GM21360 (cell line): ENCODE results near the gene ECT2.
A peak's percentile ranks its signal among the peaks of the same experiment; 100 is the strongest.
"Not testable (repeated sequence)": the region's sequence is repeated elsewhere in the genome, so short reads cannot be mapped to it uniquely, and the experiment has no call there.

Source experiments
- ATAC-seq: cut with Tn5 transposase; IDR thresholded peaks from one replicate; pipeline ENCODE4 v1.9.1; 2021; ENCODE audit warnings: mild to moderate bottlenecking, moderate library complexity; ENCODE audit not compliant: unreplicated experiment

Gene ECT2, protein sequence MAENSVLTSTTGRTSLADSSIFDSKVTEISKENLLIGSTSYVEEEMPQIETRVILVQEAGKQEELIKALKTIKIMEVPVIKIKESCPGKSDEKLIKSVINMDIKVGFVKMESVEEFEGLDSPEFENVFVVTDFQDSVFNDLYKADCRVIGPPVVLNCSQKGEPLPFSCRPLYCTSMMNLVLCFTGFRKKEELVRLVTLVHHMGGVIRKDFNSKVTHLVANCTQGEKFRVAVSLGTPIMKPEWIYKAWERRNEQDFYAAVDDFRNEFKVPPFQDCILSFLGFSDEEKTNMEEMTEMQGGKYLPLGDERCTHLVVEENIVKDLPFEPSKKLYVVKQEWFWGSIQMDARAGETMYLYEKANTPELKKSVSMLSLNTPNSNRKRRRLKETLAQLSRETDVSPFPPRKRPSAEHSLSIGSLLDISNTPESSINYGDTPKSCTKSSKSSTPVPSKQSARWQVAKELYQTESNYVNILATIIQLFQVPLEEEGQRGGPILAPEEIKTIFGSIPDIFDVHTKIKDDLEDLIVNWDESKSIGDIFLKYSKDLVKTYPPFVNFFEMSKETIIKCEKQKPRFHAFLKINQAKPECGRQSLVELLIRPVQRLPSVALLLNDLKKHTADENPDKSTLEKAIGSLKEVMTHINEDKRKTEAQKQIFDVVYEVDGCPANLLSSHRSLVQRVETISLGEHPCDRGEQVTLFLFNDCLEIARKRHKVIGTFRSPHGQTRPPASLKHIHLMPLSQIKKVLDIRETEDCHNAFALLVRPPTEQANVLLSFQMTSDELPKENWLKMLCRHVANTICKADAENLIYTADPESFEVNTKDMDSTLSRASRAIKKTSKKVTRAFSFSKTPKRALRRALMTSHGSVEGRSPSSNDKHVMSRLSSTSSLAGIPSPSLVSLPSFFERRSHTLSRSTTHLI

DNA sequence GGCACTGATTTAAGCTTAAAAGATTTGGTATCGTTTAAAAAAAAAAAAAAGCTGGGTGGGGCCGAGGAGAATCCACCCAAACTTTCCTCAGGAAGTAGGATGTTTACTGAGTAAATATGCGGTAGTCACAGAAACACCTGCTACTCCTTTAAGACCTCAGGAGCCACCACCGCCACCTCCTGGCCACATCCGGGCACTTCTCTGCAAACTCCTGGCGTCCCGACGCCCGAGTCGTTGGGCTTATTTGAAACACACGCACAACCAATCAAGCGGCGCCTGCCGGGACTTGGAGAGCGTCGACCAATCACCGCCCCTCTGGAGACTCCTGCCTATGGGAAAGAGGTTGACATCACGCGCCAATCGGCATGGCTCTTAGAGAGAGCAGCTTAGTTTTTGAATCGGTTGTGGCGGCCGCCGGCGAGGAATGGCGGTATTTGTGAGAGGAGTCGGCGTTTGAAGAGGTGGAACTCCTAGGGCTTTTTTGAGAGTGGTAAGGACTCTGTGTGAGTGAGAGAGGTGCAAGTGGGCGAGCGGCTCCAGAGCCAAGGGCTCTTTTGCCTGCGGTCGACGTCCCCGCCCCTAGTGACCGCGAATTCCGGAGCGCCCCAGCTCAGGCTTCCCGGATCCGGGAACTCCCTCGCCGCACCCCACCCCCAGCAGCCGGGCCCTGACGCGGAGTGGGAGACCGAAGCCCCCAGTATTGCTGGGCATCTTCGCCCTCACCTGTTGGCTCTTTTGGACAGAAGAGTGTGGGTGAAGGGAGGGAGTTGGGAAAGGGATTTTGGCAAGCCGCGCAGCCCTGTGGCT, at the start of gene ECT2:
ECT2 (plus strand) TSS at position 359 of the 807 bp plus-strand sequence. CDS start 3,805 bp downstream, outside the sequence.
- ATAC-seq: peak; percentile 98

DNA sequence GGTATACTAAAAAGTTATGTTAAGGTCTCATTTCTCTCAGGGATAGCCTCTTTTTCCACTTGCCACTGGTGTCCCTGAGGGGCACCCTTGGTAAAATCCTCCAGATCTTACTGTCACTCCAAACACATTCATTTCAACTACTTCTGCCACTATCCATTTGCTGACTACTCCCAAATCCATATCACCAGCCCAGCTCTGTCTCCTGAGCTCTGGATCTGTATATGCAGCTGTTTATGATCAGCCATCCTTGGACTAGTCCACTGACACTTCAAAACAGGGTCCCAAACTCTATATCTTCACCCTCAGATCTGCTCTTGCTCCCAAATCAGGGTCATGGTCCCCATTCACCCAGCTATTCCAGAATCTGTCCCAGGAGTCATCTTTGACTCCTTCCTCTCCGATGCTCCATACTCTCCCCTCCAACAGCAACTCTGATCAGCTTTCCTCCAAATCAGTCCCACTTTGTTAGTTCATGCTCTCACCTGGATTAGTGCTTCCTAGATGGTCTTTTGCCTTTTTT, 49.5 kb upstream of the ECT2 start:
- ATAC-seq: no peak

DNA sequence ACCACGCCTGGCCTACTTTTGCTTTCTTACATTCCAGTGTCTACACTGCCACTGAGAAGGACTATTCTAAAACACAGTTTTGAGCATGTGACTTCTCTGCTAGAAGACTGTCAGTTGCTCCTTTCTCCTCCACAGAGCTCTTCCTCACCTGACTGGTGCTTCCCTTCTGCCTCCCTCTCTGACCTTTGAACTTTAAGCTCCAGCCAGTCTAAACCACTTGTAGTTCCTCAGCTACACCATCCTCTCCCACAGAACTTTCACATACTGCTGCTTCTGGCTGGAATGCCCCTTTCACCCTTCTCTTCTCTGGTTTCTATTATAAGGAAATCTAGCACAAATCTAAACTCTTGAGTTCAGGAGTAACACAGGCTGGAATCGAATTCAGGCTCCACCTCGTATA, 48.8 kb upstream of the ECT2 start:
- ATAC-seq: no peak

DNA sequence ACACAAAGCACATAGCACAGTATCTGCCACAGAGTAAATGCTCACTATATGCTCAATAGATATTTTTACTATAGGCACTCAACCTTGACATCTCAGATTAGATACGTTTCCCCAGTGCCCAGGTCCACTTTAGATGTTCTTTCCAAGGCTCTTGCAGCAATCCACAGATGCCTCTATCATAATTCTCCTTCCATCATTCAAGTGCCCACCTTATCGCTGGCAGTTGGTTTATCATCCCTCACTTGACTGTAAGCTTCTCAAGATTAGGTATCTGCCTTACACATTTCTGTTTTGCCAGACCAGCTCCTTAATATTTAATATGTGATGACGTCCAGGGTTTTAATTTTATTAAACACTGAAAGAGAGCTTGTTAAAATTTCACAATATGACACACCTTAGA, 48.3 kb upstream of the ECT2 start:
- ATAC-seq: no peak

DNA sequence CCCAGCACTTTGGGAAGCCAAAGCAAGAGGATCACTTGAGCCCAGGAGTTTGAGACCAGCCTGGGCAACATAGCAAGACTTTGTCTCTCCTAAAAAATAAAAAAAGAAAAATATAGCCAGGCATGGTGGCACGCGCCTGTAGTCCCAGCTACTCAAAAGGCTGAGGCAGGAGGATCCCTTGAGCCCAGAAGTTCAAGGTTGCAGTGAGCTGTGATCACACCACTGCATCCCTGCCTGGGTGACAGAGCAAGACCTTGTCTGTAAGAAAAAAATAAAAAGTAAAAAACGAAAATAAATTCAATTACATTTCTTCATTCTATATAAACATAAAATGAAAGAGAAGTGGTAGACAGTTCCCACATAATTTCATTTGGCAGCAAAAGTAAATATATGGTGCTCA, 47.8 kb upstream of the ECT2 start:
- not testable (repeated sequence) for ATAC-seq

DNA sequence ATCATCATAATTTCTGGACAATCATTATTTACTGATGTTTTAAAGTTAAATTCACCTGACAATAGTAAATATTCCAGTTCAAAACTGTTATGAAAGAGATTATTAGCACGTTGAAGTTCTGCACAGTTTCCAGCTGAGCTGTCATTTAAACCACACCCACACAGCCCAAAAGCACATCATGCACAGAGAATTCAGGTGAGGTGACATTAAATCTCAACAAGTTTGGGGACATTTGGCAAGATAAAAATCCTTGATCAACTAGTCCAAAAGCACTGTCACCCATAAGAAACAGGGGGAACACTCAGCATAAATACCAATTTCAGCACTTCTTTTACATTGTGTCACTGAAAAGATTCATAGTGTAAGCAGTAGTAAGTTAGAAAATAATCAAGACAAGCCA, 46.5 kb upstream of the ECT2 start:
- no peak for ATAC-seq

DNA sequence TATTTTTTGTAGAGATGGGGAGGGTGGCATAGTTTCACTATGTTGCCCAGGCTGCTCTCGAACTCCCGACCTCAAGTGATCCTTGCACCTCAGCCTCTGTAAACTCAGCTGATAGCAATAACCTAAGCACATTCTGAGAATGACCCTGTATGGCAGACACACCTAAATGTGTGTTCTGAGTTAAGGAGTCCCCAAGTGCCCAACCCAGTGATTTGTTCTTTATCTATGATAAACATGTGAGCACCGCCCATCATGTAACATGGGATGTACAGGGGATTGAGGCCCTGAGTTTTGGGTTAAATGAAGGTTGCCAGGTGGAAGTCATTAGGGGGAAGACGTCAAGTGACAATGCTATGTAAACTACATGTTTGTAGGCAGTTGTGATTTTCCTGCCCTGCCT, 45.4 kb upstream of the ECT2 start:
- ATAC-seq: no peak

DNA sequence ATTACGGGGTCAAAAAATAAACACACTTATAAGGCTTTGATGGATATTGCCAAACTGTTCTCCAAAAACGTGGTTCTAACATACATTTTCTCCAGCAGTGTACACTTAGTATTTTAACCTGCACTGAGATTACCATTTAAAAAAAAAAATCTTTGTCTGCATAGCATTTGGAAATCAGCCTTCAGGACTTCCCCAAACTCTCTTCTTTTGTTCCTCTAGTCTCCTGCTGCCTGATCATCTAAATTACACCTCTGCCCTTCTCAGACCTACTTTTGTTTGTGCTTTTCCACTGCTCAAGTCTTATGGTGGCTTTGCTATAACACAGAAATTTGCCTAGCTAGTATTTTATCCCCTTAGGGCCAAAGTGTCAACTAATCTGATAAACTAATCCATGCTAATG, 43.5 kb upstream of the ECT2 start:
- no peak for ATAC-seq

DNA sequence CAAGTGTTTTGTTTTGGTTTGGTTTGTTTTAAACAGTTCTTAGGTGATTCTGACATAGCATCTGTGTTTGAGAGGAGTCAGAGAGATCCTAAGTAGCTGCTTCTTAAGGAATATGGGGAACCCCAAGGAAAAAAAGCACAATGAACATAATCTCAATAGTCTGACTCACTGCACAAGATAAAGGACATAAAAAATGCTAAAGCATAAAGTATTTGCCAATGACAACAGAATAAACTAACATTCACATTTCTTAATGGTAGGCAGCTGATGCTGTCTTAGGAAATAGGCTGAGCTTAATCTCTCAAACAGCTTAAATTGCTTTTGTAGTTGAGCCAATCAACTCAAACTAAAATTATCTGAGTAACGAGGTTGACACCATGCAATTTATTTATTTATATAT, 42.6 kb upstream of the ECT2 start:
- no peak for ATAC-seq

DNA sequence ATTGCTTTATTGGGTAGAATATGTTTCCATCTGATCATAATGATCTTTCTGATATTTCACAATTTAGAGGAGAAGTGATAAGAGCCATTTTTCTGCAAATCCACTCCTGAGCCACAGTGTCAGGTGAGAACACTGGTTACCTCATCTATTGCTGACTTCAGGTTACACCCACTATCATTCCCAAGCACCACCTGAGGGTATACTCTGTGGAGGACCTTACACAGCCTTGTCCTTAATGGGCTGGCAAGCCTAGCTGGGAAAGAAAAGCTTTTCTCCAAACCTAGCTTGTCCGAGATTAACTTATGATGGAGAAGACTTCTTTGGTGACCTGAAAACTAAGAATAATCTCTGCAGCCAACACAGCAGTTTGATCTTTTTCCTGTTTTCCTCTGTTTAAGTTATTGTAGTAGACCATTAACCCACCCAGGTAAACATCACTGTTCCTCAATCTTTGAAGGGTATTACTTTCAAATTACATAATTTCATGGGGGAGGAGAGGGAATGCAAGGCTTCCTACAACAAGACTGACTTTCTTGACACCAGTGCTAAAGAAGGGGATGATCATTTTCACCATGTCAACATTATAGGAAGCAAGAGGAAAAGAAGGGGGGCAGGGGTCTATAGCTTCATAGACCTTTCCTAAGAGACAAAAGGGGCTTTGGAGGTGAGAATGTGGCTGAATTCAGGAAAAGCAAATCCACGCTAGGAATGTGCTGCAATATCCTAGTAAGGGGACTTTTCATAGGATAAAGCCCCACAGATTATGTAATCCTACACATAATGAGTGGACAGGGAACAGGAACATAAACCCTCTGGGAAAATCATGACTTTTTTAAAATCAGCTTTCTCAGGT, 41.4 kb upstream of the ECT2 start:
- ATAC-seq: no peak

DNA sequence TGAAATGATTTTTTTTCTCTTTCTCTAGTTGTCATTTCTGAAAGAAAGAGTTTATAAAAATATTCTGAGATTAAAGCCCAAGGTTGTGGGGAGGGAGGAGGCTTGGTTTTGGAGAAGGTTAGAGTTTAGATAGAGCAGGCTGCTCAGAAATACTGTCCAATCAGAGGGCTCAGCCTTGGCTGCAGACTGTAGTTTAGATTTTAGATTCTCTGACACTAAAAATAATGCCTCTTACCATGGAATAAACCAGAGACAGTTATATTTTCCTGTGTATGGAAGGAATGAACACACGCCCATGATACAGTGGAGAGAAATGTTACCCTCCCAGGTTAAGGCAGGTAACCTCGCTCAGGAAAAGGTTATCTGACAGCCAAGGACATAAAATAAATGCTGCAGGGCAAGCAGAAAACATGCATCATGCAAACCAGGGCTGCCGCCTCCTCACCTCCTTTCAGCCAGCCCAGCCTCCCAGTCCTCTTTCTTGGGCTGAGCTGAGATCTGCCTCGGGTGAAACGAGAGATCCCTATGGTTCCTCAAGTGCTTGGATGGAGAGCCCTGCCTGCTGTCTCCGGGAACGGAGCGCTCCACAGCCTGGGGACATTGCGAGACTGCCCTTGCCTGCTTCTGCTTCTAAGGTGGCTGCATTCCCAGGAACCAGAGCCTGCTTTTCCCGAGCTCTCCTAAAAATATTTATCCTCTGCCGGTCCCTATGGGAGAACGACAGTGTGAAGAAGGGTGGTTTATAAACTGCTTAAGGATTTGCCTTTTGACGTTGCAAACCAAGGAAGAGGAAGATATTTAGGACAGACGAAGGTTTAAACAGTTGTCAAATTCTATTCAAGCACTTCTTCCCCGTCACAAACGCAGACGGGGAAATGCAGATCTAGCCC, 40.5 kb upstream of the ECT2 start:
- peak; percentile 1 for ATAC-seq

DNA sequence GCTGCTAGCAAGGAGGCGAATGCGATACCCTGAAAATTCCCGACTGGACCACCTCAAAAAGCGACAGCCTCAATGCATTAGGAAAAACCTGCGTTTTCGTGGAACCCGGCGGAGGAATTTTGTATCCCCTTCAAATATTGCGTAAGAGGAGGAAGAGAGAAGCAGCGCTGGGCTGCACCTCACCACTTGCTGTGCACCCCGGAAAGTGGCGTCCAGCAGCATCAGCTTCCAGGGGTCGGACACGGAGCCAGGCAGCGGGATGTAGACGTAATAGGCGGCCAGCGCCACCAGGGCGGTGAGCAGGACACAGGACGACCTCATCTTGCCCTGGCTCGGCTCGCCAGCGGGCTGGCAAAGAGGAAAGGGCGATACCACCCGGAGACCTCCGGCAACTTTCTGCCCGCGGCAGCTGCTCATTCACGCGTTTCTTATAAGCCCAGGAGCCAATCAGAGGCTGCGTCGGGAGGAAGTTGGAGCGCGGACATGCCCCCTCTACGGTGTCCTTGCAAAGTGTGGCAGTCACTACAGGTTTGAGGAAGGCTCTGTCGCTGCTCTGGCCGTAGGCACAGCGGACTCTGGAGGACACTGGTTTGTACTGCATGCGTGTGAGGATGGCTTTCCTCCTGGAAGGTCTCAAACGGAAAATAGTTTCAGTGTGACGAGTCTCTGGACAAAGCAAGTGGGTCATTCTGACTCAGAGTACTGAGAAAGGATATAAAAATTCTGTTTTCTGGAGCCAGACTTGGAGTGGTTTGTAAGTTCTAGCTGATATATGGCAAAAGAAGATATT, 39.7 kb upstream of the ECT2 start, which contains the start of gene NCEH1:
NCEH1 (minus strand) TSS at position 404 of the 790 bp plus-strand sequence; CDS start at position 321, 83 bp downstream.
- ATAC-seq: peak; percentile 99

DNA sequence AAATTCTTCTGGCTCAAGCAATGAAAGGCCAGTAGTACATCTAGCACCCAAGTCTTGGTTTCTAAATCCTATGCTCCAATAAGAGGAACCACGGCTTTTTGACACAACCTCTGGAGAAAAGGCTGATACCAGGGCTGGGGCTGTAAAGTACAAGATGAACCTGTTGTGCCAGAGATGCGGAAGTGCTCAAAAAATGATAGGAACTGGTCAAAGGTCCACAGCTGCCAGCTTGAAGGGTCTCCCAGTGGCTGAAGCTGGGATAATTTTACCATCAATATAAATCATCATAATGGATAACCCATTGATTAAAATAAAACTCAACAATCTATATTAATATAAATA, 39.1 kb upstream of the ECT2 start:
- ATAC-seq: peak; percentile 2

DNA sequence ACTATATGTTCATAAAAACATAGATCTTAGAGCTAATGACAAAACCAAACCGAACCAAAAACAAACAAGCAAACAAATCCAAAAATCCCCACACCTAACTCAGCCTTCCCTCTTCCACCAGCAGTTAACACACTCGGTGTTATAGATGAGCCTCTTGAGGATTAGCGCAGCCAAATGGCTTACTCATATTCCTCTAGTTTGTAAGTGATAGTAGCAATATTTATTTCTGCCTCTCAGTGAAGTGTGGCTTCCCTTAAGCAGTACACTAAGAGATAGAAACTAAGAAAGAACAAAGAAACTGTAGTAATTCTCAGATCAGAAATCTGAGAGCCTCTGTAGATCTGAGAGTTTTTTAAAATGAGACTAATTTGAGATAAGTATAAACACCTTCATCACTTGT, 37.2 kb upstream of the ECT2 start:
- no peak for ATAC-seq

DNA sequence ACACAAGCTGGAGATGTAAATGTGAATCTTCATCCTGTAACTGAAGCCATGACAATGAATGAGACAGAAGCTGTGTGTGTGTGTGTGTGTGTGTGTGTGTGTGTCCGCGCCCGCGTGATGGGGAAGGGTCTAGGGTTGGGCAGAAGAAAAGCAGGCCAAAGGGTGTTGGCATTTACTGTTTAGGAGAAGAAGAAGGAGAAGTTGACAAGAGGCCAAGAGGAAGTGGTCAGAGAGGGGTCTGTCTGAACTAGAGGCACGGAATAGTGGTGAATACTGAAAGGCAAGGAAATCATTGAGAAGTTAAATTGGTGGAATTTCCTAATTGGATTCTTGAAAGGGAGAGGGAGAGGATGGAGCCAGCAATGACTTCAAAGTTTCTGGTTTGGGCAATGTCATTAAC, 34.0 kb upstream of the ECT2 start:
- no peak for ATAC-seq

DNA sequence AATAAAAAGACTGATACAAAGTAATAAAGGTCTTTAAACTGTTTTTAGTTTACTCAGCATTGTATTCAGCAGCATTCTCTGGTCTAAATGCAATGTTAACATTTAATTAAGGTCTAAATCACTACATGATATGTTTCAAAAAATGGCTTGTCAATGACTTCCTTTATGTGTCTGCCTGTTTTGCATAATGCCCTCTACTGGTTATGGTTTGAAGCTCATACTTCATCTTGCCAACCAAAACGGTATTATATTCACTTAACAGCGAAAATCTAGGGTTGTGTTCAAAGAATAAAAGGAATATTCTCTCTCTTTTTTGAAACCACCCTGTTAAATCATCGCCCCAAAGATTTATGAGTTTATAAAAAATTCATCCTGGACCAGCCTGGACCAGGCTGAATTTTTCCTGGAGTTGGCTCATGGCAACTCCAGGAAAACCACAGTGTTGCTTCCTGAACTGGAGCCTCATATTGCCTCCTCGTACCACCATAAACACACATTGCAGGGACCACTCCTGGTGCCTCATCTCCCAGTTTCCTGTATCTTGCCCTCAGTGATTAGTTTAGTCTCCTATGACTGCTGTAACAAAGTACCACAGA, 32.9 kb upstream of the ECT2 start:
- peak; percentile 62 for ATAC-seq

DNA sequence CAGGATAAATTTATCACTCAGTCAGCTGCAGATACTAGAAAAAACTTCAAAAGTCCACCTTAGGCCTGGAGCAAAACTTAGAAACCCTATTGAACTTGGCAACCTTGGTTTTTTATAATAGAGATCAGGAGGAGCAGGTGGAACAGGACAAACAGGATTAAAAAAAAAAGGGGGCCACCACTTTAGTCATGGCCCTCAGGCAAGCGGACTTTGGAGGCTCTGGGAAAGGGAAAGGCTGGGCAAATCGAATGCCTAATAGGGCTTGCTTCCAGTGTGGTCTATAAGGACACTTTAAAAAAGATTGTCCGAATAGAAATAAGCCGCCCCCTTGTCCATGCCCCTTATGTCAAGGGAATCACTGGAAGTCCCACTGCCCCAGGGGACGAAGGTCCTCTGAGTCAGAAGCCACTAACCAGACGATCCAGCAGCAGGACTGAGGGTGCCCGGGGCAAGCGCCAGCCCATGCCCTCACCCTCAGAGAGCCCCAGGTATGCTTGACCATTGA, 27.9 kb upstream of the ECT2 start:
- not testable (repeated sequence) for ATAC-seq

DNA sequence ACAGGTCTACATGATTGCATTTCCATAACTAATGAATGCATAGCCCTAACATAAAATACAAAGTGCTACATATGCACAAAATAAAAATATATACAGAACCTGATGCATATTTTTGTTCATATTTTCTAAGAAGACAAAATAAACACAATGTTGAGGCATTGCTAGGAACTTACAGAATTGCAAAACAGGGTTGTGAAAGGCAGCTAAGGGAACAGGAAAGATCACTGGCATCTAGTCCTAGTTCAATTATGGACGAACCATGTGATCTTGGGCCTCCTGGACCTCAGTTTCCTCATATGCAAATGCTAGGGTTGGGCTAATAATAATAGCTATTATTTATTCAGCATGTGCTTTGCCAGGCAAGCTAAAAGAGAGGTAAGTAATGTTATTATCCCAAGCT, 24.1 kb upstream of the ECT2 start:
- no peak for ATAC-seq
